HG03064 (cell line): ENCODE data around the gene CTAGE1.
"Not testable (repeated sequence)": the region's sequence is repeated elsewhere in the genome, so short reads cannot be mapped to it uniquely, and the experiment has no call there.

ENCODE experiments used
- ATAC-seq: cut with Tn5 transposase; IDR thresholded peaks from one replicate; pipeline ENCODE4 v1.9.1; 2021; ENCODE audit warnings: low read depth; ENCODE audit not compliant: unreplicated experiment

CTAGE1 gene

DNA sequence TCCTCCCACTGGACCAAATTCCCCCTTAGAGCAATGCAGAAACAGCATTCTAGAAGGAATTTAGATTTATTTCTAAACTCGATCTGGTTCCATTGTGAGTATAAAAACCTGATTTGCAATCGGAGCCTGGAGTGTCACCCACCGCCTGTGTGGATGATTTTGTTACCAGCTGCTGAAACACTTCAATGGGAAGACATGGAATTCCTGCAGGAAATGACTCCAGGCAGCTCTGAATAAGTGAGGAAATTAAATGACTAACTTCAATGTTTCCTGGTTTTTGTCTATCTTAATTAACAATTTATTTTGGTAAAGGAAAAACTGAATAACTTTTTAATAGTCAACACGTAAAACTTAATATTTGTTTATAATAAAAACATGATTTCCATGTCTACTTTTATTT, 19.3 kb downstream of the CTAGE1 start:
- ATAC-seq, result no peak

DNA sequence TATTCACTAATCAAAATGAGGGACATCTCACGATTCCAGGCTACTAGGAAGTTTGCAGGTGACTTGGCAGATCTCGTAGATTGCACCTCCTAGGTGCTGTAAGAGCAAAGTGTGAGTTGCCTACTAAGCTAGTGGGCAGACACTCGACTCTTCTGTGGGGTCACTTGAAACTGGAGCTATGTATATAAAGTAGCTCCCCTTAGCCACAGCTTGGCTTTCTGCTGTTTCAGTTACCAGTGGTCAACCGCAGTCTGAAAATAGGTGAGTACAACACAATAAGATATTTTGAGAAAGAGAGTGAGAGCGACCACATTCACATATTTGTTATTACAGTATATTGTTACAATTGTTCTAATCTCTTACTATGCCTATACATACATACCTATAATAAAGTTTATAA, 23.3 kb downstream of the CTAGE1 start:
- ATAC-seq, result no peak

DNA sequence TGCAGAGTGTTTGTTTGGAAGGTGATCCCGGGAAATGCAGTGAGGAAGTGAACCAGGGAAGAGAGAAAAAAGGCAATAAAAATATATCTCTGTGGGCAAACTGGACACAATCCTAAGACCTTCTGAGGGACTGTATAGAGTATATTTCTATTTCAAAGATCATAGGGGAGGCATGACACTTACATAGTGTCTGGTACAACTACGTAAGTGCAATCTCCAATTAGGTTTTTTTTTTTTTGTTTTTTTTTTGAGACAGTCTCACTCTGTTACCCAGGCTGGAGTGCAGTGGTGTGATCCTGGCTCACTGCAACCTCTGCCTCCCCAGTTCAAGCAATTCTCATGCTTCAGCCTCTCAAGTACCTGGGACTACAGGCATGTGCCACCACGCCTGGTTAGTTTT, 24.6 kb downstream of the CTAGE1 start:
- not testable (repeated sequence) for ATAC-seq

DNA sequence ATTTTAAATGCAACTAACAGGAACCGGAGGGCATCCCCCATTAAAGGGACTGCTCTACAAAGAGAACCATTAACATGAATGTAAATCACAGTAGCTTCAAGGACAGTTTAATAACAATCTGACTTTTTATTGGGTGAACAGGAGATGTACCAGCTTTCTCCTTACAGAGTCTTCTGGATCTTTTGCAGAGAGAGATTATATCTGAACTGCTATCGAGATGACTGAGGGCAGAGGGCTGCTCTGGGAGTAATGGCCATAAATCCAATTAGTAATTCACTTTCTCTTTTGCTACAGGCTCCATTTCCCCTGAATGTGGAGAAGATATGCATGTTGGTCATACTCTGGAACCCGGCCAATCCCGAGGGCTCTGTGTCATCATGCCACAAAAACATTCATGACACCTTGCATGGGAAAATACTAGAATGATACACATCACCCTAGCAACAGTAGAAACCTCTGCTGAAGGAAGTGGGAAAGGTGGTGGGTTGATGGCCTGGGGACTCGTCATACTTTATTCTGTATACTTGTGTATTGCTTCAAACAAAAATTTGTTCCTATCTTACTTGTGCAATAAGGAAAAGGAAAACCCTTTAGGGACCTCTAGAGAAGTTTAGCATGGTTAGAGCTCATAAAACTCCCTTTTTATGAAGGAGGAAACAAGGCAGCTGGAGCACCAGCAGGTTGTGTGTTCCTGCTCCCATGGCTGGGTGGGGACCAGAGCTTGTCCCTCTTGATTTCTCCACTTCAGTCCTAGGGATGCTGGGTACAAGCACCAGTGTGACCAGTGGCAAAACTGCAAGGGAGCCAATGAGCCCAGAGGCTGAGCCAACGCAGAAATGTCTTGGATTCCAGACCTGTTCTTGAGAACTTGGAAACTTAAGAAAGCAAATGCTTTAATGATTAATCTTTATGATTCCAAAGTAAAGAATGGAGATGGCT, 26.0 kb downstream of the CTAGE1 start:
- ATAC-seq, result no peak

DNA sequence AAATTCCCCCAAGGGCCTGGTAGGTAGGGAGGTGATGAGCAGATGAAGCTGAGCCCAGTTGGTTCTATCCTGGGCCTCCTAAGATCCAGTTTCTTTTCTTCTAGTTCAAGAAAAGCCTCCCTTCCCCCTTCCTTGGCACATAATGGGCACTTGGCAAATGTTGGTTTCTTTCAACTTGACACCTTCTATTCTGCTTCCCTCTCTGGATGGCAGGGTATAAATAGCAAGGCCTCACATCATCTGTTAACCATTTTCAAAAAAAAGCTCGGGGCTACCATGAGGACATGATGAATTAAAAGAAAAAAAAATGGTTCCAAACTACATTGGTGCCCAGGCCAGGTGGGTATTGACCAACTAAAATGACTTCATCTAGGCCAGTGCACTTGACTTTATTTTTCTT, 29.9 kb downstream of the CTAGE1 start:
- ATAC-seq, result no peak

DNA sequence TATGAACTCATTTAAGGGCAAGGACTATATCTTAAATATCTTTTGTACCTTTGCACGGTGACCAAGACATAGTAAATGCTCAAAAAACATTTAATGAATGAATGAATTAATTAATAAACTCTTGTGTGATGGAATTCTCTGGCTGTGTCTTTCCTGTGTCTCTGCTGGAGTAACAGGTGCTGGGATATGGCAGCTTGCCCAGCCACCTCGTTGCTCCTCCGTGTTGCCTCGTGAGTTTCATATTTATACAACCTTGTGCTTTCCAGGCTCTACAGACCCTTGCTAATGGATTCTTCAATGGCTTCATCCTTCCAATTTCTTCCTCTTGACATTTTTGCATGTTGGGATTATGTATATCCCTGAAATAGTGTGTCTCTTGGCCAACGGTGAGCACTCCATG, 30.4 kb downstream of the CTAGE1 start:
- no peak for ATAC-seq

DNA sequence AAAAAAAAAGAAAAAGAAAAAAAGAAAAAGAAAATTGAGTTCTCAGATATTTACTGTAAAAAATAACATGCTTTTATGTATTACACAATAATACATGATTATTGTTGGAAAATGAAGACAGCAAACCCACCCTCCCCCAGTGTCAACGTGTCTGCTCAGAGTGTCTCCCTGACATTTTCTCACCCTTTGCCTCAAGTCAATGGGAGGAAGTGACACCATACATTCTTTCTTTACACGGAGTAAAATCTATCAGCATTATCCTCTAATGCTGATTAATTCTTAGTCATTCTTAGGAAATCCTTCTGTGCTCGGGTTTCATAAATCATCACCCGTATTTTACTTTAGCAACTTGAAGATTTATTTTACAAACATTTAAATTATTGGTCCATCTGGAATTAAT, 32.0 kb downstream of the CTAGE1 start:
- no peak for ATAC-seq

DNA sequence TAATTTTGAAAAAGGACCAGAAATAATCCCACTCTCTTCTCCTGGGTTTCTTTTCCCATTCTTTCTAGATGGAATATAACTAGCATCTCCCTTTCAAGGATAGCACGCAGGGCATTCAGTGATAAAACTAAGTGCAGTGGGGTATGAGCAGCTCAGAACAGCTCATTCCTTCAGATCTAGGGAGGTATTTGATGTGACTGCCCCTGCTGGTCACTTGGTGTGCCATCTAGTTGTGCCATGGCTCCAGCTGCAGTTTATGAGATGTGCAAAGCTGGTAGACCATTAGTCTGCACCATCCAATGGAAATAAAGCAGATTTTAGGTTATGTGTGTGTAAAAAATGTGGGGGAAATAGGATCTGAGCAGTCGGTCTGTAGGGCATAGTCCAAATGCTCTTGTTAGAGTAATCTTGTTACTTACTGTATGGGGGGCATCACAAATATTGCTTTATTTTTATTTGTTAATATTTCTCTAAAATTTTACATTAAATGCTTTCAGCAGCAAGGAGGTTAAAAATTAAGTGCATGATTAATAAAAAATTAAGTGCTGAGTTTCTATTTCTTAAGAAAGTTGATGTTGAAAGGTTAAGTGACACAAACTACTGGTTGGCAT, 38.9 kb downstream of the CTAGE1 start:
- ATAC-seq, result no peak

DNA sequence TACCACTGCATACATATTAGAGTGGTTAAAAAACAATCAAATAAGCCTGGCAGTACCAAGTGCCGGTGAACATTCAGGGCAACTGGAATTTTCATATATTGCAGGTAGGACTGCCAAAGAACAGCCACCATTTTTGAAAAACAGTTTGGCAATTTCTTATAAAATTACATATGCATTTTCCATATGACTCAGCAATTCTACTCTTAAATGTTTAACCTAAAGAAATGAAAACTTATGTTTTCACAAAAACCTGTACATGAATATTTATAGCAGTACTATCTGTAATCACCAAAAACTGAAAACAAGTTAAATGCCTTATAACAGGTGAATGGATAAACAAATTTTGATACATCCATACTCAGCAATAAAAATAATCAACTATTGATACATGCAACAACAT, 39.9 kb downstream of the CTAGE1 start:
- ATAC-seq, result no peak

DNA sequence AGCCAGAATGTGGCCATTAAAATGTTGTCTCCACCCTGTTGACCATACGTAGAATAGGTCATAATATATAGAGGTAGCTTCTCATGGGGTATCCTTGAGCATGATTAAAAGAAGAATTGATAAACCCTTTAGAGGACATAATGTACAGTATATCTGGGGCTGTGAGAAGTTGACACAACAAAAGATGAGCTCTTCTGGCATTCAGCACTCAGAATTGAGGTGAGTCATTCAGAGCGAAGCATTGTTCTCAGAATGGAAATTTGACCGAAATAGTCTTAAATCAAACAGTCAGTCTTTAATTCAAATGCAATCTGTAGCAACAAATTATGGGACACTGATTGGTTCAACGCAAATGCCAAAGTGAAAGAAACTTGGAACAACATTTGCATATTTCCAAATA, 47.3 kb downstream of the CTAGE1 start:
- no peak for ATAC-seq

DNA sequence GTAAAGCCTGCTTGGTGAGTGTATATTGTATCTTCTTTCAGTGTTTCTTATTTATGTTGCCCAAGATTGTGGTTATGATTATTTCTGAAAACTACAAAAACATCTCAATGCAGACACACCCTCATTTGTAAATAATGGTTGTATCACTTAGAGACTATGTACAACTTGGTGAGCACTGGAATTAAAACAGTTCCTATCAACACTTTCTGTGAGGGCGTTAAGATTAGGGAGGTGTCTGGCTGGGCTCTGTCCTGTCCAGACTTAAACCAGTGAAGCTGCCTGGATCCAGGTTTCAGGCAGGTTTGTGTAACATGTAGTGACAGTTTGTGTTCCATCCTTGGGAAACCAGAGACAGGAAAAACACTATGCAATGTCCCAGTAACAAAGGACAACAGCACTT, 49.7 kb downstream of the CTAGE1 start:
- ATAC-seq, result no peak

DNA sequence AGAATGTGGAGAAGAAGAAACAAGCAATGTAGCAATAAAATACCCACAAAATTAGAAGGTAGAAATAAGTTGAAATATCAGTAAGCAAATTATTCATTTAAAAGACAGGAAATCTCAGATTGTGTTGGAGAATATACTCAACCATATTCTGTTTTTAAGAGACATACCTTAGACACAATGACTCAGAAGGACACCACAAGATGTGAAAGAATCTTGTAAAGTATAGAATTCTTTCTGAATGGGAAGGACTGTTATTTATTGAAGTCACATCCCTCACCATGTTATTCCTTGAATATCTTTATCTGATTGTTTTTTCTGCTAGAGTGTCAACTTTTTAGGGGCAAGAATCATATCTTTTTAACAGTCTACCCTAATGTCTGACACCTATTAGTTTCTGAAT, 50.4 kb downstream of the CTAGE1 start:
- no peak for ATAC-seq

DNA sequence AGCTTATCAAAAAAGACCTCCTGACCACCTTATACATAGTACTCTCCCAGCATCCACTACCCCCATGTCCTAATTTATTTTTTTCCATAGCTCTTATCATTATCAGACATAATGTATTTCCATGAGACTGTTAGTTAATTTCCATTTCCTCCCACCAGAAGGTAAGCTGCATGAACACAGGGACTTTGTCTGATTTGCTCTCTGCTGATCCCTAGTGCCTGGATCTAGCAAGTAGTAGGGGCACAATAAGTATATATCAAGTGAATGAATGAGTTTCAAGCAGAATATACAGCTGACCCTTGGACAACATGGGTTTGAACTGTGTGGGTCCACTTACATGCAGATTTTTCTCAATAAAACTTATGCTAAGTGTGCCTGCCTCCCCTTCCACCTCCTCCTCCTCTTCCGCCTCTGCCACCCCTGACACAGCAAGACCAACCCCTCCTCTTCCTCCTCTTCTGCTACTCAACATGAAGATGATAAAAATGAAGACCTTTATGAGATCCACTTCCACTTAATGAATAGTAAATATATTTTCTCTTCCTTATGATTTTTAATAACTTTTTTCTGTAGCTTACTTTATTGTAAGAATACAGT, 53.8 kb downstream of the CTAGE1 start:
- no peak for ATAC-seq
